ENCODE results near the gene ACAD8.

The ACAD8 gene

DNA sequence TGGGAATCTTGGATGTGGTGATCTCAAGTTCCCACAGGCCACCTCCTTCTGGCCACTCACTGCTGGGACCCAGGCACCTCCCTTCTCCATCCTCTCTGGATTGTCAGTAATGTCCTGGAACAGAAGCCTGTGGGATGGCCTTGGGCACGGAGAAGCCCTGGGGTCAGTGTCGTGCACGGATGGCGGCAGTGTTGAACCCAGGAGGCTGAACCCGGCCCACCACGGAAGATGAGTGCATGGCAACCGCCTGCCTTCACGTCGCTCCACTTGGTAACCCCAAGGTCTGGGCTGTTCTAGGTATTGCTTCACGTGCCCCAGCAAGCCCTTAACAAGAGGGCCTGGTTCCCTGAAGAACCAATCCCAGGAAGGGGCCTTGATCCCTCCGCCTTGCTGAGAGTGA lies 7.3 kb upstream of the ACAD8 start:
- H3K4me3 ChIP-seq (ENCODE audit: low read length), result no peak overlapping the region
- peaks cover 37% of the 10 kb centered on the region for H3K36me3 ChIP-seq (replicated peaks; ENCODE audit: low read depth, low read length)
- H3K27ac ChIP-seq (ENCODE audit: low read length), result no peak overlapping the region
- no peaks in the 10 kb centered on the region for H3K79me2 ChIP-seq (ENCODE audit: low read length)
- no peaks in the 10 kb centered on the region for H3K9me3 ChIP-seq (ENCODE audit: insufficient read depth, low read length)
- H2AFZ ChIP-seq (ENCODE audit: low read depth, low read length), result no peak overlapping the region
- no peak overlapping the region for H3K9ac ChIP-seq (ENCODE audit: low read length)
- H3K4me1 ChIP-seq (ENCODE audit: low read length), result no peaks in the 10 kb centered on the region
- no peaks in the 10 kb centered on the region for H4K20me1 ChIP-seq (ENCODE audit: insufficient read depth, low read length)
- H3K27me3 ChIP-seq (ENCODE audit: low read depth, low read length), result no peaks in the 10 kb centered on the region
- TF ChIP-seq, protein P1, sequence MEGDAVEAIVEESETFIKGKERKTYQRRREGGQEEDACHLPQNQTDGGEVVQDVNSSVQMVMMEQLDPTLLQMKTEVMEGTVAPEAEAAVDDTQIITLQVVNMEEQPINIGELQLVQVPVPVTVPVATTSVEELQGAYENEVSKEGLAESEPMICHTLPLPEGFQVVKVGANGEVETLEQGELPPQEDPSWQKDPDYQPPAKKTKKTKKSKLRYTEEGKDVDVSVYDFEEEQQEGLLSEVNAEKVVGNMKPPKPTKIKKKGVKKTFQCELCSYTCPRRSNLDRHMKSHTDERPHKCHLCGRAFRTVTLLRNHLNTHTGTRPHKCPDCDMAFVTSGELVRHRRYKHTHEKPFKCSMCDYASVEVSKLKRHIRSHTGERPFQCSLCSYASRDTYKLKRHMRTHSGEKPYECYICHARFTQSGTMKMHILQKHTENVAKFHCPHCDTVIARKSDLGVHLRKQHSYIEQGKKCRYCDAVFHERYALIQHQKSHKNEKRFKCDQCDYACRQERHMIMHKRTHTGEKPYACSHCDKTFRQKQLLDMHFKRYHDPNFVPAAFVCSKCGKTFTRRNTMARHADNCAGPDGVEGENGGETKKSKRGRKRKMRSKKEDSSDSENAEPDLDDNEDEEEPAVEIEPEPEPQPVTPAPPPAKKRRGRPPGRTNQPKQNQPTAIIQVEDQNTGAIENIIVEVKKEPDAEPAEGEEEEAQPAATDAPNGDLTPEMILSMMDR (IDR thresholded peaks at IDR 0.05; ENCODE audit: low read depth, low read length), result no peak
- no peak for TF ChIP-seq EZH2phosphoT487 (IDR thresholded peaks at IDR 0.05; ENCODE audit: low read depth)
- no peak overlapping the region for H3K4me2 ChIP-seq (ENCODE audit: low read length)

DNA sequence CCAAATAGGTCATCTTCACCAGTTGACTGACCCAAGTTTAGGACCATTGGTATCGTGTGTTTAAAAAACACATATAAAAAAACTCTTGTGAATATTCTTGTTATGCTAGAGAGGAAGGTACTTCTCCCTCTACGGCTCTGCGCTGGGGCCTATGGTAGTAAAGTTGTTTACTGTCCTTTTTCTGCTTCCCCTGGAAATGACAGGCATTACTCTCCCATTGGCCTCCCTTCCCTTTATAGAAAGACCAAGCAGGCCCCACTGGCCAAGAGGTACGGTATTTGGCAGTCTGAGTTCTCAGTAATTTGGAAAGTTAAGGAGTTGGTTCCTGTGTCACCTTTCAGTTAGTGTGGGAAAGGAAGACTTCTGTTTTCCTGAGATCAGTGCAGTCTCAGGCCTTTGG lies 6.7 kb upstream of the ACAD8 start:
- H3K9ac ChIP-seq (ENCODE audit: low read length), result no peak overlapping the region
- peaks cover 40% of the 10 kb centered on the region for H3K36me3 ChIP-seq (replicated peaks; ENCODE audit: low read depth, low read length)
- no peaks in the 10 kb centered on the region for H4K20me1 ChIP-seq (ENCODE audit: insufficient read depth, low read length)
- no peak overlapping the region for H3K27ac ChIP-seq (ENCODE audit: low read length)
- no peaks in the 10 kb centered on the region for H3K79me2 ChIP-seq (ENCODE audit: low read length)
- no peaks in the 10 kb centered on the region for H3K9me3 ChIP-seq (ENCODE audit: insufficient read depth, low read length)
- H2AFZ ChIP-seq (ENCODE audit: low read depth, low read length), result no peak overlapping the region
- TF ChIP-seq, protein P1 (IDR thresholded peaks at IDR 0.05; ENCODE audit: low read depth, low read length), result no peak
- no peak for TF ChIP-seq EZH2phosphoT487 (IDR thresholded peaks at IDR 0.05; ENCODE audit: low read depth)
- no peaks in the 10 kb centered on the region for H3K27me3 ChIP-seq (ENCODE audit: low read depth, low read length)
- H3K4me2 ChIP-seq (ENCODE audit: low read length), result no peak overlapping the region
- H3K4me3 ChIP-seq (ENCODE audit: low read length), result no peak overlapping the region
- H3K4me1 ChIP-seq (ENCODE audit: low read length), result no peaks in the 10 kb centered on the region

DNA sequence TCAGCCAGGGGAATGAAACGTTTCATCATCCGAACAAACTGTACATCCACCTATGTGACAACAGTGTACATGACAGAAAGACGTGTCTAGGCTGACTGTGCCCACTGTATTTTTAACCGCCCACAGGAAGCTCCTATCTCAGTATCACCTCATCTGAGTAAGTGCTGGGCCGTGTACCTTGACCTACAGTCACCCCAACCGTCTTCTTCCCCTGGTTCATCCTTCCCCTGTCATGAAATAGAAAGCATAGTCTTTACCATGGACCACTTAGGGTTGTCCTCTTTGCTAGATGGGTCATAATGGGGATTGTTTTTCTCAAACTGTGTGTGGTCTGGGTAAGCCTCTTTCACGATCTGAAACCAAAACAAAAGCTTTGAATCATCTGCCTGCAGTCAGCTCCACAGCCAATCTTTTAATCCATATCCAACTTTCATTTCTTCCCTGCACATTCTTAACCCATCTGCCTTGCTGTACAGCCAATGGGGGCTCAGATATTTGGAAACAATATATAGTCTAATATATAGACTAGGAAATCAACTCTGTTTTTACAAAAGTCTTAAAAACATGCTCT lies 4.4 kb upstream of the ACAD8 start:
- H3K27ac ChIP-seq (ENCODE audit: low read length), result no peak overlapping the region
- no peak overlapping the region for H2AFZ ChIP-seq (ENCODE audit: low read depth, low read length)
- H3K9ac ChIP-seq (ENCODE audit: low read length), result no peak overlapping the region
- H3K4me1 ChIP-seq (ENCODE audit: low read length), result peaks cover 6% of the 10 kb centered on the region; the same call in 1 of the 2 replicates
- H3K9me3 ChIP-seq (ENCODE audit: insufficient read depth, low read length), result no peaks in the 10 kb centered on the region
- H3K4me2 ChIP-seq (ENCODE audit: low read length), result no peak overlapping the region
- H3K79me2 ChIP-seq (ENCODE audit: low read length), result peaks cover 11% of the 10 kb centered on the region
- TF ChIP-seq, protein P1 (IDR thresholded peaks at IDR 0.05; ENCODE audit: low read depth, low read length), result no peak
- TF ChIP-seq EZH2phosphoT487 (IDR thresholded peaks at IDR 0.05; ENCODE audit: low read depth), result no peak
- no peaks in the 10 kb centered on the region for H3K27me3 ChIP-seq (ENCODE audit: low read depth, low read length)
- H3K4me3 ChIP-seq (ENCODE audit: low read length), result no peak overlapping the region
- H3K36me3 ChIP-seq (replicated peaks; ENCODE audit: low read depth, low read length), result peaks cover 34% of the 10 kb centered on the region
- H4K20me1 ChIP-seq (ENCODE audit: insufficient read depth, low read length), result no peaks in the 10 kb centered on the region

DNA sequence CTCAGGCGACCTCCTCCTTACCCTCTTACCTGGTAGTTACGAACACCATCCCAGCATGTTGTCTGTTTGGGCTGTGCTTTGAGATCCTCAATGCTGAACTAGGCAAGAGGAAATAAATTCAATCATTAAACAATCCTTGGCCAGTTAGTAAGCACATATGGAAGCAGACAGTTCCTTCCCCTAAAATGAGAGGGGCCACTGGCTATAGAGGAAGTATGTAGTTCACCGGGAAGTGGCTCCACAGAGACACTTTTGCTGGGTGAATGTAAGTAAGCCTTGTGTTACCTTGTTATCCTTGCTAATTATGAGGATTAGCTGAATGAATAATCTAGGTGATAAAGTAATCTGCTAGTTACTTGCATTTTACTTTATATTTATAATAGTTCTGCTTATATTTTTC lies 3.1 kb upstream of the ACAD8 start:
- no peak overlapping the region for H3K4me3 ChIP-seq (ENCODE audit: low read length)
- no peak for TF ChIP-seq EZH2phosphoT487 (IDR thresholded peaks at IDR 0.05; ENCODE audit: low read depth)
- TF ChIP-seq, protein P1 (IDR thresholded peaks at IDR 0.05; ENCODE audit: low read depth, low read length), result no peak
- no peaks in the 10 kb centered on the region for H3K9me3 ChIP-seq (ENCODE audit: insufficient read depth, low read length)
- H3K27me3 ChIP-seq (ENCODE audit: low read depth, low read length), result no peaks in the 10 kb centered on the region
- no peak overlapping the region for H3K27ac ChIP-seq (ENCODE audit: low read length)
- H2AFZ ChIP-seq (ENCODE audit: low read depth, low read length), result no peak overlapping the region
- no peaks in the 10 kb centered on the region for H4K20me1 ChIP-seq (ENCODE audit: insufficient read depth, low read length)
- H3K79me2 ChIP-seq (ENCODE audit: low read length), result peaks cover 14% of the 10 kb centered on the region
- H3K4me2 ChIP-seq (ENCODE audit: low read length), result no peak overlapping the region
- H3K36me3 ChIP-seq (replicated peaks; ENCODE audit: low read depth, low read length), result peaks cover 30% of the 10 kb centered on the region
- H3K9ac ChIP-seq (ENCODE audit: low read length), result no peak overlapping the region
- peaks cover 10% of the 10 kb centered on the region for H3K4me1 ChIP-seq (ENCODE audit: low read length)
